PFSK-1 (cell line): ENCODE results near the gene EIPR1.

ENCODE experiments used
- FOXP2 ChIP-seq: optimal IDR thresholded peaks from 2 replicates; pipeline ENCODE3; 2011; ENCODE audit warnings: borderline replicate concordance, control low read depth, inconsistent platforms; ENCODE audit not compliant: insufficient read depth; ENCODE audit errors: extremely low read length, extremely low read depth
- POLR2AphosphoS5 ChIP-seq: IDR thresholded peaks from 2 replicates; pipeline ENCODE4 v1.6.1; 2012; ENCODE audit warnings: low read depth, mild to moderate bottlenecking, control low read depth, low read length, moderate library complexity
- REST ChIP-seq, 2 experiments: IDR thresholded peaks; 2 replicates each; pipeline versions ENCODE4 v1.6.1 to v1.8.0; 2011 to 2012; ENCODE audit warnings: low read depth in 2 of 2, low read length in 2 of 2, control low read depth in 1 of 2, inconsistent platforms in 1 of 2, mild to moderate bottlenecking in 1 of 2, moderate library complexity in 1 of 2; ENCODE audit not compliant: insufficient read depth in 1 of 2
- SIN3A ChIP-seq: IDR thresholded peaks from 2 replicates; pipeline ENCODE4 v1.6.1; 2012; ENCODE audit warnings: mild to moderate bottlenecking, low read length, moderate library complexity, borderline replicate concordance; ENCODE audit not compliant: insufficient read depth
- TAF1 ChIP-seq: IDR thresholded peaks from 2 replicates; pipeline ENCODE4 v1.6.1; 2012; ENCODE audit warnings: low read length, control low read depth, borderline replicate concordance; ENCODE audit not compliant: insufficient read depth

EIPR1 gene

GRCh38 chr2:3187467-3187866 is 190.2 kb downstream of the EIPR1 start:
- TF ChIP-seq SIN3A: no peak
- no peak for TF ChIP-seq REST (IDR thresholded peaks at IDR 0.05; ENCODE audit: insufficient read depth in 1 of 2, low read depth in 2 of 2, low read length in 2 of 2)
- TF ChIP-seq TAF1: no peak
- TF ChIP-seq FOXP2: no peak
- no peak for TF ChIP-seq POLR2AphosphoS5

GRCh38 chr2:3186766-3187165 is 190.9 kb downstream of the EIPR1 start:
- no peak for TF ChIP-seq SIN3A
- TF ChIP-seq TAF1: no peak
- TF ChIP-seq POLR2AphosphoS5: no peak
- TF ChIP-seq REST (IDR thresholded peaks at IDR 0.05; ENCODE audit: insufficient read depth in 1 of 2, low read depth in 2 of 2, low read length in 2 of 2): no peak
- TF ChIP-seq FOXP2: no peak

- no peak for TF ChIP-seq TAF1
- TF ChIP-seq FOXP2: no peak
- TF ChIP-seq POLR2AphosphoS5: no peak
- no peak for TF ChIP-seq SIN3A
- no peak for TF ChIP-seq REST (IDR thresholded peaks at IDR 0.05; ENCODE audit: insufficient read depth in 1 of 2, low read depth in 2 of 2, low read length in 2 of 2)
Measured at GRCh38 chr2:3185910-3186309, 191.7 kb downstream of the EIPR1 start.

GRCh38 chr2:3185256-3185655 is 192.4 kb downstream of the EIPR1 start:
- no peak for TF ChIP-seq POLR2AphosphoS5
- TF ChIP-seq FOXP2: no peak
- no peak for TF ChIP-seq REST (IDR thresholded peaks at IDR 0.05; ENCODE audit: insufficient read depth in 1 of 2, low read depth in 2 of 2, low read length in 2 of 2)
- TF ChIP-seq TAF1: no peak
- TF ChIP-seq SIN3A: no peak

GRCh38 chr2:3184167-3184566 is 193.5 kb downstream of the EIPR1 start:
- TF ChIP-seq SIN3A: no peak
- no peak for TF ChIP-seq POLR2AphosphoS5
- no peak for TF ChIP-seq FOXP2
- TF ChIP-seq TAF1: no peak
- TF ChIP-seq REST (IDR thresholded peaks at IDR 0.05; ENCODE audit: insufficient read depth in 1 of 2, low read depth in 2 of 2, low read length in 2 of 2): no peak
